ENCODE measurements around the gene B3GLCT.
"Not testable (repeated sequence)": the region's sequence is repeated elsewhere in the genome, so short reads cannot be mapped to it uniquely, and the experiment has no call there.

The B3GLCT gene

GRCh38 chr13:31199849-31200636, at the start of gene B3GLCT:
TSS of gene B3GLCT (plus strand) at chr13:31199975. CDS start at chr13:31200085, 110 bp downstream.
- DNase-seq = peak; percentile 82

- no peak for DNase-seq
Observed at GRCh38 chr13:31150315-31150985, 49.3 kb upstream of the B3GLCT start.

- DNase-seq = no peak
Observed at GRCh38 chr13:31151837-31152236, 47.9 kb upstream of the B3GLCT start.

- DNase-seq = no peak
Observed at GRCh38 chr13:31154939-31155338, 44.8 kb upstream of the B3GLCT start.

- no peak for DNase-seq
Observed at GRCh38 chr13:31159306-31159705, 40.5 kb upstream of the B3GLCT start.

GRCh38 chr13:31160857-31161556, 38.8 kb upstream of the B3GLCT start:
- DNase-seq = peak; percentile 80

- peak; percentile 98 for DNase-seq
Observed at GRCh38 chr13:31161557-31162150, 38.1 kb upstream of the B3GLCT start, which contains the start of gene HSPH1. TSS of gene HSPH1 (minus strand) at chr13:31161904. CDS start at chr13:31161582, 322 bp downstream.

- peak; percentile 94 for DNase-seq
Observed at GRCh38 chr13:31162151-31163008, 37.4 kb upstream of the B3GLCT start.

- no peak for DNase-seq
Observed at GRCh38 chr13:31166591-31166990, 33.2 kb upstream of the B3GLCT start.

- DNase-seq = no peak
Observed at GRCh38 chr13:31167490-31167889, 32.3 kb upstream of the B3GLCT start.

GRCh38 chr13:31168166-31168565, 31.6 kb upstream of the B3GLCT start:
- no peak for DNase-seq

- no peak for DNase-seq
Observed at GRCh38 chr13:31168736-31169135, 31.0 kb upstream of the B3GLCT start.

- no peak for DNase-seq
Observed at GRCh38 chr13:31172001-31172400, 27.8 kb upstream of the B3GLCT start.

GRCh38 chr13:31172535-31172934, 27.2 kb upstream of the B3GLCT start:
- DNase-seq = no peak

- no peak for DNase-seq
Observed at GRCh38 chr13:31174018-31174417, 25.8 kb upstream of the B3GLCT start.

GRCh38 chr13:31175847-31176532, 23.8 kb upstream of the B3GLCT start:
- DNase-seq = no peak

GRCh38 chr13:31177813-31178495, 21.8 kb upstream of the B3GLCT start:
- DNase-seq = not testable (repeated sequence)

- DNase-seq = no peak
Observed at GRCh38 chr13:31179241-31179640, 20.5 kb upstream of the B3GLCT start.

GRCh38 chr13:31179754-31180153, 20.0 kb upstream of the B3GLCT start:
- no peak for DNase-seq

GRCh38 chr13:31182987-31183386, 16.8 kb upstream of the B3GLCT start:
- no peak for DNase-seq

GRCh38 chr13:31184451-31184850, 15.3 kb upstream of the B3GLCT start:
- DNase-seq = no peak

Data from stimulated activated CD8-positive, alpha-beta memory T cell treated with anti-CD3 and anti-CD28 coated beads, Interleukin-4, amount 100 ng/mL, for 48 hours (primary cell).